Upper lobe of right lung (tissue), 1 donor: ENCODE results near the gene HCLS1. TPM values are rescaled to one million over a fixed set of nuclear protein-coding genes. Genes with fewer than 3 reads are reported as not detected.

ENCODE experiments used
- ATAC-seq: fragments of 200-7000 bp; cut with Tn5 transposase; one replicate; pipeline ENCODE4 v1.9.1; 2020; ENCODE audit warnings: mild to moderate bottlenecking, moderate library complexity
- DNase-seq: peaks from one replicate; pipeline ENCODE4 v3.0.0-alpha.2; 2020
- H3K27ac ChIP-seq: fragments of 200-600 bp; one replicate; pipeline ENCODE4 v1.8.0; 2022
- H3K27me3 ChIP-seq: fragments of 200-600 bp; one replicate; pipeline ENCODE4 v1.8.0; 2022; ENCODE audit warnings: mild to moderate bottlenecking
- H3K36me3 ChIP-seq: fragments of 200-600 bp; one replicate; pipeline ENCODE4 v1.8.0; 2022
- H3K4me1 ChIP-seq: fragments of 200-600 bp; one replicate; pipeline ENCODE4 v1.8.0; 2022
- H3K4me3 ChIP-seq: fragments of 200-600 bp; one replicate; pipeline ENCODE4 v1.8.0; 2022; ENCODE audit warnings: mild to moderate bottlenecking
- H3K9me3 ChIP-seq: fragments of 200-600 bp; one replicate; pipeline ENCODE4 v1.8.0; 2022
- CTCF ChIP-seq: fragments of 200-600 bp; IDR thresholded peaks from one replicate; pipeline ENCODE4 v1.8.0; 2022; ENCODE audit warnings: antibody characterized with exemption
- intact Hi-C: fragments of 100-400 bp; cut with DNase I; formaldehyde crosslinking; loops from one replicate; pipeline ENCODE4 v1.11.0; 2022
- total RNA-seq: library from RNA; stranded (reverse); fragmentation: NEBNext Ultra II Directional; extraction: Animal tissue kit (Norgen Biotek cat#: 25700); gene quantifications from one replicate; pipeline ENCODE4 v1.2.1, GENCODE V29; 2021
- donor health status: DM: no; HTN: yes; CAD: no; lungs with severe emphysema.

HCLS1 gene
- total RNA-seq, 1 donor from 2014 or later: 76.5 TPM

- DNase-seq (no peak), ATAC-seq (no peak)
- H3K4me3 ChIP-seq: no peak overlapping the region
- intact Hi-C loops: no loop called here
- H3K27me3 ChIP-seq: no peaks in the 10 kb centered on the region
- no peaks in the 10 kb centered on the region for H3K4me1 ChIP-seq
- H3K27ac ChIP-seq: no peak overlapping the region
- H3K36me3 ChIP-seq: peaks cover 76% of the 10 kb centered on the region
- no peak for TF ChIP-seq CTCF
- H3K9me3 ChIP-seq: peaks cover 13% of the 10 kb centered on the region
Observed at GRCh38 chr3:121681792-121682191, 21.1 kb upstream of the HCLS1 start.

DNA sequence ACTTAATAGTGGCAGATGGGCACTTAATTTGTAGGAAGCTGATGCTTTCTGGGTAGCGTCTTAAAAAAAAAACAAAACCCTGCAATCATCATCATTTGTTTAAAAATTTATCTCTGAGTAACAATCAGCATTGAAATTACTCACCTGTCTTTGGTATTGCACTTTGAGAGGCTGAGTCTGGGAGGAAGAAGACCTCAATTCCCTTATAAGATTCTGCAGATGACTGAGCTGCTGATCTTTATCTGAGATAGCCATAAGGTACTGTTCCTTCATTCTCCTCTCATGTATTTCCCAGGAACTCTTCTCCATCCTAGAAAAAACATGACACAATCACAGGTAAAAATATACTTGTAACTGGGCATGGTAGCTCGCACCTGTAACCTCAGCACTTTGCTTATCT lies 16.4 kb upstream of the HCLS1 start:
- Histone ChIP-seq H3K27me3 (no peaks in the 10 kb centered on the region), H3K9me3 (no peaks in the 10 kb centered on the region), H3K36me3 (peaks cover 94% of the 10 kb centered on the region), H3K4me3 (no peak overlapping the region), H3K27ac (no peak overlapping the region), H3K4me1 (no peaks in the 10 kb centered on the region)
- DNase-seq: no peak
- intact Hi-C loops: no loop called here
- TF ChIP-seq CTCF: no peak
- ATAC-seq: no peak

GRCh38 chr3:121670676-121671075 lies 10.0 kb upstream of the HCLS1 start:
- H3K27ac ChIP-seq: peak overlapping the region; percentile 34
- H3K4me3 ChIP-seq: no peak overlapping the region
- H3K27me3 ChIP-seq: no peaks in the 10 kb centered on the region
- DNase-seq: no peak
- H3K9me3 ChIP-seq: no peaks in the 10 kb centered on the region
- intact Hi-C loops: no loop called here
- H3K36me3 ChIP-seq: peaks cover 97% of the 10 kb centered on the region
- no peaks in the 10 kb centered on the region for H3K4me1 ChIP-seq
- no peak for TF ChIP-seq CTCF
- ATAC-seq: peak; percentile 75

DNA sequence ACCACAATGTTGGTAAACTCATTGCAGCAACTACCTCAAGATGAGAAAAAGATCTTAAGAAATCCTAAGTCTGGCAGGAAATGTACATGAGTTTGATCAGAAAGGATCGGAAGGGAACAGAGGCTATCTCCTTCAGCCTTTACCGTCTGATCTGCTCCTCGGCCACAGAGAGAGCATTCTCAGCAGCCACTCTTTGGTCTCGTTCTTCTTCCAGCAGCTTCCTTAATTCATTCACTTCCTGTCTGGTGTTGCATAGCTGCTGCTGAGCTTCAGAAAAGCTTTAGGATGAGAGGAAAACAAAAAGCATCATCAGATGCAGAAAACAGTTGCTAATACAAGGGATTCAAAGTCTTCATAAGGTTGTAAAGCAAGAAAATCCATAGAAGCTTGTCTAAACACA lies 6.6 kb upstream of the HCLS1 start:
- intact Hi-C loops: no loop called here
- no peak for DNase-seq
- ATAC-seq: peak; percentile 59
- Histone ChIP-seq H3K4me3 (no peak overlapping the region), H3K36me3 (peaks cover 96% of the 10 kb centered on the region), H3K4me1 (no peaks in the 10 kb centered on the region), H3K27me3 (no peaks in the 10 kb centered on the region), H3K27ac (peak overlapping the region; percentile 53), H3K9me3 (no peaks in the 10 kb centered on the region)
- no peak for TF ChIP-seq CTCF

GRCh38 chr3:121665488-121665887 lies 4.8 kb upstream of the HCLS1 start:
- H3K36me3 ChIP-seq: peaks cover 78% of the 10 kb centered on the region
- H3K4me3 ChIP-seq: no peak overlapping the region
- H3K4me1 ChIP-seq: no peaks in the 10 kb centered on the region
- no peaks in the 10 kb centered on the region for H3K27me3 ChIP-seq
- TF ChIP-seq CTCF: no peak
- intact Hi-C loops: no loop called here
- no peaks in the 10 kb centered on the region for H3K9me3 ChIP-seq
- ATAC-seq (no peak), DNase-seq (no peak)
- H3K27ac ChIP-seq: no peak overlapping the region

- Histone ChIP-seq H3K27me3 (no peaks in the 10 kb centered on the region), H3K9me3 (no peaks in the 10 kb centered on the region), H3K4me3 (no peak overlapping the region), H3K36me3 (peaks cover 56% of the 10 kb centered on the region), H3K4me1 (peaks cover 8% of the 10 kb centered on the region), H3K27ac (no peak overlapping the region)
- DNase-seq (no peak), ATAC-seq (no peak)
- no peak for TF ChIP-seq CTCF
- intact Hi-C loops: no loop called here
Observed at GRCh38 chr3:121663171-121663847, 2.6 kb upstream of the HCLS1 start.
